Glomerular visceral epithelial cell (primary cell): ENCODE results near the gene EBNA1BP2.
"Not testable (repeated sequence)": the region's sequence is repeated elsewhere in the genome, so short reads cannot be mapped to it uniquely, and the experiment has no call there.

Source experiments
- DNase-seq: peaks from one replicate; pipeline ENCODE4 v3.0.0-alpha.2; 2016; ENCODE audit errors: extremely low spot score

The EBNA1BP2 gene, protein sequence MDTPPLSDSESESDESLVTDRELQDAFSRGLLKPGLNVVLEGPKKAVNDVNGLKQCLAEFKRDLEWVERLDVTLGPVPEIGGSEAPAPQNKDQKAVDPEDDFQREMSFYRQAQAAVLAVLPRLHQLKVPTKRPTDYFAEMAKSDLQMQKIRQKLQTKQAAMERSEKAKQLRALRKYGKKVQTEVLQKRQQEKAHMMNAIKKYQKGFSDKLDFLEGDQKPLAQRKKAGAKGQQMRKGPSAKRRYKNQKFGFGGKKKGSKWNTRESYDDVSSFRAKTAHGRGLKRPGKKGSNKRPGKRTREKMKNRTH

DNA sequence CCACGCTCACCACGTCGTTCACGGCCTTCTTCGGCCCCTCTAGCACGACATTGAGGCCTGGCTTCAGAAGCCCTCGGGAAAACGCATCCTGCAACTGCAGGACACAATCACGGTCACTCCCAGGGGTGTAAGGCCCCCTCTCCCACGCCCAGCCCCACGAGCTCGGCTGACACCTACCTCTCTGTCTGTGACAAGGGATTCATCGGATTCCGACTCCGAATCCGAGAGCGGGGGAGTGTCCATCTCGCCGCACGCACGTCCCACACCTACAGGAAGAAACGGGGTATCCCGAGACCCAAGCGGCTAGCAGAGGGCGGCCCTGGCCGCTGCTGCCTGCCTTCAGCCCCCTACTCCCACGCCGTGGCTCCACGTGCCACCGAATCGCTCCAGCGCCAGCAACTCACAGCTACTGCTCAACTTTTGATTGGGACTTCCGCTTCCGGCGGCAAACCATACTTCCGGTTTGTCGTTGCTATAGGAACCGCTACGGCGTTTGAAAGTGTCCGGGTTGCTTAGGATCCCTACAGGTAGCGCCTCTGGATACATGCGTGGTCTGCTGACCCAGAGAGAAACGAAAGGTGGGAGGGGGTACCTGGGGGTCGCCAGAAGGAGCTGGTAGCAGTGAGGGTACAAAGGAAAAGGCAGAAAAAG lies at the start of gene EBNA1BP2, which contains the start of gene CFAP57:
Gene EBNA1BP2, minus strand, starts transcription at position 415 of the 651 bp plus-strand sequence. Its CDS starts 172 bp downstream, at position 243.
Gene CFAP57, plus strand, starts transcription at position 455 of the 651 bp plus-strand sequence. CDS start 424 bp downstream, outside the sequence.
- DNase-seq: peak; percentile 92

DNA sequence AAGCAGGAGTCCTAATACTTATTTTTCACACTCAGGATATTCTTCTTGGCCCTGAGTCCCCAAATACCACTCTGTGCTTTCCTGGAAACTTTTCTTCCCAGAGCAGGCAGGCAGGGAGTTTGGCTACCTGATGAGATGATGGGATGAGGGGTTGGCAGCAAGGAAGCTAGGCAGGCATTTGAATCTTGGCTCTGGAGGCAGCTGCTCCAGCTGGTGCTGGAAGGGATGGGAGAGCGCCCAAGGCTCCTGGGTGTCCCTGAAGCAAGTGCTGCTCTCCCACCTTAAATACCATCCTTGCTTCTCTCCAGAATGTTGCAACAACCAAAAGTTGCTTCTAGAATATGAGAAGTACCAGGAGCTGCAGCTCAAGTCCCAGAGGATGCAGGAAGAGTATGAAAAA lies 49.7 kb upstream of the EBNA1BP2 start:
- no peak for DNase-seq

DNA sequence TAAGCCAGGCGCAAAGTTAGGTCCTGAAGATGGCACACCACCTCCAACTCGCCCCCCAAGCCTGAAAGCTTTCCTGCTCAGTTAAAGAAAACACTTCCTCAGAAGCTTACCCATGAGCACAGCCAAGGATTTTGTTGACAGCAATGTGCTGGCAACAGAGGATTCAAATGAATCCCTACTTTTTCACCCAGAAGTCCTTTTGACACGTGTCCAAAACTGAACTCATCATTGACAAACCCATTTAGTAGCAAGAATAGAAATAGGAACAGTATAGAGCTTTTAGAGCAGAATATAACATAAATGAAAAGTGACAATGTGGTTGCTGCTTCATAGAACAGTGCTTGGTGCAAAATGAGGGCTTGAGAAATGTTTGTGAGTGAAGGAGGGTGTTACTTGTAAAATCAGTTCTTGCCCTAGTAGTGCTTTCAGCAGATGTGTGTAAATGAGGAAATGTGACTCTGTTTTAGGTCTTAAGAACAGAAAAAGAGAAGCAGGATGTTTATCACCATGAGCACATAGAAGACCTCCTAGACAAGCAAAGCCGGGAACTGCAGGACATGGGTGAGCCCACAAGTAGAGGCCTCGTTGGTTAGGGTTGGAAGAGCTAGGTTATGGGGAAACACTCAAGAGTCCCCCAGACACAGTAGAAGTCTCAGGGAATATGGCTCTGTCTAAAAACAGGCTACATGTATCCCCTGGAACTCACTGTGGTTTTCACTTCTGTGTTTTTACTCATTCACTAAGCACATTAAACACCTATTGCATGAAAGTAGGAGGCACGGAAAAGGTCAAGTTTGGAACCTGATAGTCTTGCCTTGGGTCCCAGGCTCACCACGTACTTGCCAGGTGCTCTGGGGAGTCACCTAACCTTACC lies 49.1 kb upstream of the EBNA1BP2 start:
- no peak for DNase-seq

DNA sequence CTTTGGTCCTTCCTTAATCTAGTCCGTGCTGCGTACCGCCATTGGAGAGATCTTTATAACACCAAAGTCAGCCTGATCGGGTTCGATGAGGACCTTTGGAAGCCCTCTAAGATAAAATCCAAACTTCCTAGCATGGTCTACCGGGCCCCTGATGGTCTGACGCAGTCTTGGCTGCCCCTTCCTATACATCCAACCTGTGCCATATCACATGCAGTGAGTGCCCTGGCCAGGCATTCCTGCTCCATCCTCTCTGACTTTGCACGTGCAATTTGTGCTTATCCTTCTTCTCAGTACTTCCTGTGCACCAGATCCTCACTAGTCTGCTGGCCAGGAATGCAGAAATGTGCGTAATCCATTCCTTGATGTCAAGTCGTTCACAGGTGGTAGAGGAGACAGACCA lies 45.7 kb upstream of the EBNA1BP2 start:
- no peak for DNase-seq

DNA sequence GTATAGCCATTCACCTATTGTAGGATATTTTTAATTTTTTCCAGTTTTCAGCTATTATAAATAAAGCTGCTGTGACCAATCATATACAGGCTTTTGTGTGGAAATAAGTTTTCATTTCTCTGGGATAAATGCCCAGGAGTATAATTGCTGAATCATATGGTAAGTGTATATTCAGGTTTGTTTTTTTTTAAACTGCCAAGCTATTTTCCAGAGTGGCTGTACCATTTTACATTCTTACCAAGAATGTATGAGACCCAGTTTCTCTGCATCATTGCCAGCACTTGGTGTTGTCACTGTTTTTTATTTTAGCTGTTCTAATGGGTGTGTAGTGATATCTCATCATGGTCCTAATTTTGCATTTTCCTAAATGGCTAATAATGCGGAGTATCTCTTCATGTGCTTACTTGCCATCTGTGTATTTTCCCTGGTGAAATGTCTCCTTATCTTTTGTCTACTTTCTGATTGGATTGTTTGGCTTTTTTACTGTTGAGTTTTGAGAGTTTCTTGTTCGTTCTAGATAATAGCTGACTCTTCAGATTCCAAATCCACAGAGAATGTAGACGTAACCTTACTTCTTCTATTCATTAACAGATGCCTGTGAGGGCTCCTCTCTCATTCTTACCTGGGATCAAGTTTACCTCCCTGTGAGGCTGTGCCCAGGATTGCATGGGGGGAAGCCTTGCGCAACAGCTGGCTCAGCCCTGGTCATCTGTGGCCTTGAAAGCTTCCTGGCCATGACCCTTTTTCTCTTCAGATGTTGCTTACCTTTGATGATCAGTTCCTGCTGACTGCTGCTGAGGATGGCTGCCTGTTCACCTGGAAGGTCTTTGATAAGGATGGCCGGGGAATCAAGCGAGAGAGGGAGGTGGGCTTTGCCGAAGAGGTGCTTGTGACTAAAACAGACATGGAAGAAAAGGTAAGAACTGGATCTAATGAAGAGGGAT lies 42.7 kb upstream of the EBNA1BP2 start:
- no peak for DNase-seq

DNA sequence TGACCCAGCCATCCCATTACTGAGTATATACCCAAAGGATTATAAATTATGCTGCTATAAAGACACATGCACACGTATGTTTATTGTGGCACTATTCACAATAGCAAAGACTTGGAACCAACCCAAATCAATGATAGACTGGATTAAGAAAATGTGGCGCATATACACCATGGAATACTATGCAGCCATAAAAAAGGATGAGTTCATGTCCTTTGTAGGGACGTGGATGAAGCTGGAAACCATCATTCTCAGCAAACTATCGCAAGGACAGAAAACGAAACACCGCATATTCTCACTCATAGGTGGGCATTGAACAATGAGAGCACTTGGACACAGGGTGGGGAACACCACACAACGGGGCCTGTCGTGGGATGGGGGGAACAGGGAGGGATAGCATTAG lies 36.2 kb upstream of the EBNA1BP2 start:
- DNase-seq: not testable (repeated sequence)

DNA sequence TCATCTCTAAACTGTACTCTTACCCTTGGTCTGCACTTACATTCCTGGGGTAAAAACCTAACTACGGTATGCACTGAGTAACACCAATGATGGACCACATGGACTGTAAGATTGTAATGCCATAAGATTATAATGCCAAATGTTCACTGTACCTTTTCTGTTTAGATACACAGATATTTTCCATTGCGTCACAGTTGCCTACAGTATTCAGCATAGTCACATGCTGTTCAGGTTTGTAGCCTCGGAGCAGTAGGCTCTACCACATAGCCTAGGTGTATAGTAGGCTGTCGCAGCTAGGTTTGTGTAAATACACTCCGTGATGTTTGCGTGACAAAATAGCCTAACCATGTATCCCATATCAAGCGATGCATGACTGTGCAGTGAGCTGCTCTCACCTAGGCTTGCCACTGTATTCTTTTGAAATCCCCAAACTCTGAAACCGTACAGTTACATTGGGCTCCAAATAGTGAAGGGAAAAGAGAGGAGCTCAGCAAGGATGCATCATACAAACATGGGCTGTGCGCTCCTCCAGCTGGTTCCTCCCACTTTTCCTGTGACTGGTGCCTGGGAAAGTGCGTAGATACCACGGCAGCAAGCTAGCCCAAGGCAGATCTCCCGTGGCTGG lies 35.3 kb upstream of the EBNA1BP2 start:
- peak; percentile 66 for DNase-seq

DNA sequence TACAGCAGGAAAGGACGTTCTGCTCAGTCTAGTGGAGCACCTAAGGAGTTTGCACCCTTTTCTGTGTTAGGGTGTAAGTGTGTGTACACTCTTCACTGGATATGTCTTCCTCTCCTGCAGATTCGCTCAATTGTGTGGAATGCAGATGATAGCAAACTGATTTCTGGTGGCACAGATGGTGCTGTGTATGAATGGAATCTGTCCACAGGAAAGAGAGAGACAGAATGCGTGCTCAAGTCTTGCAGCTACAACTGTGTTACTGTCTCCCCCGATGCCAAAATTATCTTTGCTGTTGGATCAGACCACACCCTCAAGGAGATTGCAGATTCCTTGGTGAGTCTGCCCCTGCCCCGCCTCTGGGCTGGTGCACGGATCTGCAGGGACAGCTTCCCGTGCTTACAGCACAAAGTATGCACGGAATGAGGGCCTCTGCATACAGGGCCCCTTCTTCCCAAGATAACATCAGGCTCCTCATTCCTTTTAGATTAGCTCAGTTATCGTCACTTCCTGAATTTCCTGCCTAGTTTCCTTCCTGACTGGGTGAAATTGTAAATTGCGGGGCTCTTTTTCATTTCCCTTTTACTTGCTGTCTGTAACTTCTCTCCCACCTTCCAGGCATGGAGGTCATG lies 34.6 kb upstream of the EBNA1BP2 start:
- peak; percentile 94 for DNase-seq

DNA sequence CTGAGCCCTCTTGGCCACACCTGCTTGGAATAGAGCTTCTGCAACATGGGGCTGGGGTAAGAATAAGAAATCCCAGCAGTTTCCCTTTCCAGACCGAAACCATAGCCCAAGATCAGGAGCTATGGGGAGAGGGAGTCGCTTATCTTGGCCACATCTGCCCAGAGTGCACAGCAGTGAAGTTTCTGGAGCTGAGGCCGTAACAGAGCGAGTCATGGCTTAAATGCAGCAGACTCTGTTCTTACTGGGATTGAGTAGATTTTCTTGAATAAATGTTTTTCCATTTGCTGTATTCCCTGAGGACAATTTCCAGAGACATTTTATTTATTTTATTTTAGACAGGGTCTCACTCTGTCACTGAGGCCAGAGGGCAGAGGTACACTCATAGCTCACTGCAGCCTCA lies 33.6 kb upstream of the EBNA1BP2 start:
- DNase-seq: no peak

DNA sequence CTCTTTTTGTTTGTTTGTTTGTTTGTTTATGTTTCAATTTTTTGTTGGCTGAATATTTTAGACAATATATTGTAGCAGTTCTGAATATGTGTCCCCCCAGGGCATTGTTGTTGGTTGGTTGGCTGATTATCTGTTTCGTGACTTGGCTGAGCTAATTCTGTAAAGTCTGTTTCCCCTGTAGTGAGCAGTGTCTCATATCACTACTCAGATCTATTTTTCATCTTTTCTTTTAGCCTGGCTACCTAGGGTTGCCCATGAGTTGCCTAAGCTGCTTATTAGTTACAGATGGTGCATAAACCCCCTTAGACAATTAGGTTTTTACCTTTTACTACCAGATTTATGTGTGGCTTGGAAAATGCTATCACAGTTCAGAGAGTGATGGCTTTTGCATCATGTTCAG lies 32.3 kb upstream of the EBNA1BP2 start:
- DNase-seq: no peak

DNA sequence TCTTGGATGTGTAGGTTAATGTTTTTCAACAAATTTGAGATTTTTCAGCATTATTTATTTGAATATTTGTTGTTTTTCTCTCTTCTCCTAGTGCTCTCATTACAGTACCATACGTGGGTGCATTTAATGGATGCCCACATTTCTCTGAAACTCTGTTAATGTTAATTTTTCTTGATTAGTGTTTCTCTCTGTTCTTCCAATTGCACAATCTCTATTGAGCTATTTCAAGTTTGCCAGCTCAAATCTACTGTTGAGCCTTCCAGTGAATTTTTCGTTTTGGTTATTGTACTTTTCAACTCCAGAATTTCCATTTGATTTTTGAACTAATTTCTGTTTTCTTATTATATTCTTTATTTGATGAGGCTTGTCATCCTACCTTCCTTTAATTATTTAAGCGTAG lies 31.8 kb upstream of the EBNA1BP2 start:
- DNase-seq: no peak

DNA sequence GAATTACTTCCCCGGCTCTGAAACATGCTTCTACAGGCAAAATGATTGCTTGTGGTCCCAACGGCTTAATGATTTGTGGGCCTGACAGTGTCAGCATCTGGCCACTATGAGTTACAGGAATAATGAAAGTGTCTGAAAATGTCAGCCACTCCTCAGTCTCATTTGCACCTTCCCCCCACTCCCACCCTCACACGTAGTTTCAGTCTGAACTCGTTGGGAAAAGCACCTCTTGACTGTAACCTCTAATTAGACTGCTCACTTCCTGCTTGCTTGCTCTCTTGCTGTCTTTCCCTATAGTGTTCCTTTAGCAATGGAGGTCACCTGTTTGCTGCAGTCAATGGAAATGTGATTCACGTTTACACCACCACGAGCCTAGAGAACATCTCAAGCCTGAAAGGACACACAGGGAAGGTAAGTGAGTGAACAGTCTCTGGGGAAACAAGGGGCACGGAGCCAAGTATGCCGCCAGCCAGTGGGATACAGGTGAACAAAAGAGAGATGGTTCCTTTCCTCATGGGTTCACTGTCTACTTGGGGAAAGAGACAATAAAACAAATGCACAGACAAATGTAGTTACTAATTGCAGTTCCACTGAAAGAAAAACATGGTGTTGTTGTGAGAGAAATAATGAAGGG lies 27.1 kb upstream of the EBNA1BP2 start:
- DNase-seq: peak; percentile 24

DNA sequence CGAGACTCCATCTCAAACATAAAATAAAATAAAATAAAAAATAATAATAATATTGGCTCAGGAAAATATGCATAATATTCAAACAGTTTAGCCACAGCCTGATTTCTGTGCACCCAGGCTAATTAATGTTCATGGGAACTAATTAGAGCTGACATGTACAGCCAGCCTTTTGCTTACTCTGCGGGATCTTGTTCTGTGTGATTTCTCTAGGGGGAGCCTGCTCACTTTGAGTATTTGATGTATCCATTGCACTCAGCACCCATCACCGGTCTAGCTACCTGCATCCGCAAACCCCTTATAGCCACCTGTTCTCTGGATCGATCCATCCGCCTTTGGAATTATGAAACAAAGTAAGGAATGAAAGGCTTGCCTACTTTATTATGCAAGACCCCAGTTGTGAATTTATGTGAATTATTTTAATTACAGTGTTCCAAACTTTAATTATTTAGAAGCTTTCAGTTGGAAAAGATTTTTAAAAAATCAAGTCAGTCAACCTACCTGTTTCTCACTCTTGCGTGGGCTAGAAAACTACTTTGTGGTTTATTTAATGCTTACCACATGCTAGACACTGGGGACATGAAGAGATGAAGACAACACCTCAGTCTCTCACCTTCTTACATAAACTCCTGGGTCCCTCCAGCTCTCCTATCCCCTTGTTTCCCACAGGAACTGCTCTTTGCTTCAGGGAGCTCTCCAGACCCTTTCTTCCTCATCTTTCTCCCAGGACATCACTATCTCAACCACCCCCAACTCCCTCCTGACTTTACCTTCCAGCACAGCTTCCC lies 25.4 kb upstream of the EBNA1BP2 start:
- DNase-seq: no peak

DNA sequence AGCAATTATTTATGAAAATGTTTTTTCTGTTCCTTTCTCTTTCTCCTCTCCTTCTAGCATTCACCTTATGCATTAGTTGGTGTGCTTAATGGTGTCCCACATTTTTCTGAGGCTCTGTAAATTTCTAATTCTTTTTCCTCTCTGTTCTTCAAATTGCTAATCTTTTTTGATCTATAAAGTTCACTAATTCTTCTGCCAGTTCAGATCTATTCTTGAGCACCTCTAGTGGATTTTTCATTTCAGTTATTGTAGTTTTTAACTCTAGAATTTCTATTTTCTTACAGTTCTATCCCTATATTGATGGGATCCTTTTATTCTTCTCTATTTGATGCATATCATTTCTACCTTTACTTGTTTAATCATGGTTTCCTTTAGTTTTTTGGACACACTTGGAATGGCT lies 22.4 kb upstream of the EBNA1BP2 start:
- DNase-seq: no peak

DNA sequence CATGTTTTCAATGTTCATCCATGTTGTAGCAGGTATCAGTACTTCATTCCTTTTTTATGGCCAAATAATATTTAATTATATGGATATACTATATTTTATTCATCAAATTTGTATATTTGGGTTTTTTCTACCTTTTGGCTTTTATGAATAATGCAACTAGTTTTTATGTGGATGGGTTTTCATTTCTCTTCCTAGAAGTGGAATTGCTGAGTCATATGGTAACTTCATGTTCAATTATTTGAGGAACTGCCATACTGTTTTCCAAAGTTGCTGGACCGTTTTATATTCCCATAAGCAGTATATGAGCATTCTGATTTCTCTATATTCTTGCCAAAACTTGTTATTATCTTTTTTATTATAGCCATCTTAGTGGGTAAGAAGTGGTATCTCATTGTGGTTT lies 16.0 kb upstream of the EBNA1BP2 start:
- no peak for DNase-seq

DNA sequence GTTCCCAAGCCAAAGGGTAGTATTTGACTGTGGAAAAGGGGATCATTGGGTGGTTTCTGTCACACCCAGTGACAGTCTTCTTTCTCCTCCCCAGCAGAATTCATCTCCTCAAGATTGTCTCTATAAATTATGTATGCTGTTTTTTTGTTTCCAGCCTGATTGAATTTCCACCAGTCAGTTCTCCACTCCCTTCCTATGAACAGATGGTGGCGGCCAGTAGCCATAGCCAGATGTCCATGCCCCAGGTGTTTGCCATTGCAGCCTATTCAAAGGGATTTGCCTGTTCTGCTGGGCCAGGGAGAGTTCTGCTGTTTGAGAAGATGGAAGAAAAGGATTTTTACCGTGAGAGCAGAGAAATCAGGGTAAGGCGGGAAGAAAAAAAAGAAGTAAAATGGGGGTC lies 12.9 kb upstream of the EBNA1BP2 start:
- DNase-seq: no peak

DNA sequence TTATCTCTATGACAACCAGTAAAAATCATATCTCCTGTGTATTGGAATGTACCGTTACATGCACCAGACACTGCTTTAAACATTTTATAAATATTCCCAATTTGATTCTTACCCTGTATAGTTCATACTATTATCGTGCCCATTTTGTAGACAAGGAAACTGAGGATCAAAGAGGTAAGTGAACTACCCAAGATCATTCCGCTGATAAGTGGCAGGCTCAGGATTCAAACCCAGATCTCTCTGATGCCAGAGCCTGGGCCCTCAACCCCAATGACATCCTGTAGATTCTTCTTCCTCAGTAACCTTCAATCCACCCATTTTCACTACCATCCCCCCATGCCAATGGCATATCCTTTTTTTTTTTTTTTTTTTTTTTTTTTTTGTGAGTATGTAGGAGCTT lies 12.3 kb upstream of the EBNA1BP2 start:
- no peak for DNase-seq

DNA sequence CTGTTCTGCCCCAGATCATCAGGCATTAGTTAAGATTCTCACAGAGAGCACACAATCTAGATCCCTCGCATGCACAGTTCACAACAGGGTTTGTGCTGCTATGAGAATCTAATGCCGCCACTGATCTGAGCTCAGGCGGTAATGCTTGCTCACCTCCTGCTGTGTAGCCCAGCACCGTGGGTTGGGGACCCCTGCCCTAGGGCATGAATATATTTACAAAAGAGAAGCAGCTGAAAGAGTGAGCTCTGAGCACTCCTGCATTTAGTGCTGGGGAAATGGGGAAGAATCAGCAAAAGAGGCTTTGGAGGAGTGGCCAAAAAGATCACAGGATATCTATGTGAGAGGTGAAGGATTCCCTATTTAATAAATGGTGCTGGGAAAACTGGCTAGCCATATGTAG lies 5.6 kb upstream of the EBNA1BP2 start:
- no peak for DNase-seq

DNA sequence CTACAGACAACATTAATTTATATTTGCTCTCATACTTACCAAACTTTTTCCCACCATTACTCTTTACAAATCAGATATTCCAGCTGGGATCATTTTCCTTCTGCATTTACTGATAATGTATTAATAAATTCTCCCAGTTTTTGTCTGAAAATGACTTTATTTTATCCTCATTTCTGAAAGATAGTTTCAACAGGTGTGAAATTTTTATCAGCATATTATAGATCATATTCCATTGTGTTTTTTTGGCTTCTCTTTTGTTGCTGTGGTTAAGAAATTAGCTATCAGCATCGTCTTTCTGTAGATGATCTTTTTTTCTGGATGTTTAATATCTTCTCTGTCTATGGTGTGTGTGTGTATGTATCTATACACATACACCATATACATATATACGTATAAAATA lies 2.8 kb upstream of the EBNA1BP2 start:
- DNase-seq: no peak
